HG02943 (cell line): ENCODE data around the gene TAF1B.
"Not testable (repeated sequence)": the region's sequence is repeated elsewhere in the genome, so short reads cannot be mapped to it uniquely, and the experiment has no call there.

ENCODE experiments used
- ATAC-seq: cut with Tn5 transposase; IDR thresholded peaks from one replicate; pipeline ENCODE4 v1.9.1; 2021; ENCODE audit warnings: mild to moderate bottlenecking, low read depth, moderate library complexity; ENCODE audit not compliant: unreplicated experiment

TAF1B gene

DNA sequence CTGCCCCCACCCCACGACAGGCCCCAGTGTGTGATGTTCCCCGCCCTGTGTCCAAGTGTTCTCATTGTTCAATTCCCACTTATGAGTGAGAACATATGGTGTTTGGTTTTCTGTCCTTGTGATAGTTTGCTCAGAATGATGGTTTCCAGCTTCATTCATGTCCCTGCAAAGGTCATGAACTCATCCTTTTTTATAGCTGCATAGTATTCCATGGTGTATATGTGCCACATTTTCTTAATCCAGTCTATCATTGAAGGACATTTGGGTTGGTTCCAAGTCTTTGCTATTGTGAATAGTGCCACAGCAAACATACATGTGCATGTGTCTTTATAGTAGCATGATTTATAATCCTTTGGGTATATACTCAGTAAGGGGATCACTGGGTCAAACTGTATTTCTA, 83.7 kb downstream of the TAF1B start:
- ATAC-seq = not testable (repeated sequence)

DNA sequence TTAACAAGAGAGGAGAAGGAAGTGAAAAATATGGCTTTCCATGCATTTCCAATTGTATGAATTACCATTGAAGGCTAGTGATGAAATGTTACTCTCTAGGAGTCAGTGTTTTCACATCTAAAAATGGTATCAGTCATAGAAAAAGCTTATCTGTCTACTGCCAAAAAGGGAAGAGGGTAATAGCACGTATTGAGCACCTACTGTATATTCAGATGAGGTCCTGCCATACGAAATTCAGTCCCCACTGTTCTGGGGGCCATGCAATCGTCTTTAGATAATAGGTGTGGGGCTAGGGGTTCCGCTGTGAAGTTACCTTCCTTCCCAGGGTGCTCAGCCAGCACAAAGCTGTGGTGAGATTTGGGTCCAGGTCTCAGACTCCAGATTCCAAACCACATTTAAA, 94.0 kb downstream of the TAF1B start:
- no peak for ATAC-seq

DNA sequence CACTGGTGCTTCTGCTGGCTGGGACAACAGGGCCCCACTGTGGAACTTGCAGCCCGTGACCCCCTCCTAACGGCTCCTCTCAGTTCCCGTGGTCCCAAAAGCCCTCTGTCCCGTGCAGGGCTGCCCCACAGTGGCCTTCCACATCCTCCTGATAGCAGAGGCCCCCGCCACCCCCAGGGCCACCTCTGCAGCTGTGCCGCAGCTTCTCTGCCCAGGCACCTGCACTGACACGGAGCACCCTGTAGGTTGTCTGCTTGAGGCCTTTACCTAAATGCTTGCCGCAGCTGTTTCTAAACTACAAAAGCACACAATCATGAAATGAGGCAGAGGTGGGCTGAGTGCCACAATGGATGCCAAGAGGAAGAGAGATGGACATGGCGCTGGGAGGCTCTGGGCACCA, 94.7 kb downstream of the TAF1B start:
- ATAC-seq = no peak

DNA sequence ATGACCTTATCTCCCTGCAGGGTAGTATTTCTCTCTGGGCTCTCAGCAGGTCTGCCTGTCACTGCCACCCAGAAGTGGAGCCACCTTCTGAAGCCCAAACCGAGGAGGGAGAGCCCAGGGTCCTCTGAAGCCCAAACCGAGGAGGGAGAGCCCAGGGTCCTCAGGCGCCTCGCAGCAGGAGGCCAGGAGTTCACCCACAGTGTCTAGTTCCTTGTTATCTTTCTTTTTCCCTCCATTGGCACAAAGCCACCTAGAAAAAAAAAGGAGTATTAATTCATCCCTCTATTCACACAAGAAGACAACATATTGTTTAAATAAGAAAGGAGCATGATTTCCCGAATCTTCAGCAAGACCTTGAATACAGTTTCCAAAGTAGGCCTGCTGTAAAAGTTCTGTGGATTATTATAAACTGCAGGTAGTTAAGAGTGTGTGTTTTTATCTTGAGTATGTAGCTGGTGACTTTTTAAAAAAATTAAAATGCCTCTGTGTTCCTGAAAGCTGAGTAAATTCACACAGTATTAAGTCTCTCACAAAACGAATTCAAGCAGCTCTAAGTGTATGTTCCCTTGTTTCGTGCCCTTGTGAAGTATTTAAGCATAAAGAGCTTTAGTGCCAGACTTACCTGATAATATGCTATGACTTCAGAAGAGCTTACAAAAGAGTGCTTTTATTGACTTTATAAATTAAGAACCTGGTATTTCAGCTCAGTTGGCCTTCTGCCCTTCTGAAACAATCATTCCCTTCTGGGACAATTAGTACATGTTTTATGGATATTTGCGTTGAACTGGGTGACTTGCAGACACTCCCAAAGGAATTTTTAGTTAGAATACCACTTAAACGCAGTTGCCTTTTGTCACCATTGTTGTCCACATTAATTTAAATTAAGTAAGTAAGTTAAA, 96.6 kb downstream of the TAF1B start:
- ATAC-seq = no peak

DNA sequence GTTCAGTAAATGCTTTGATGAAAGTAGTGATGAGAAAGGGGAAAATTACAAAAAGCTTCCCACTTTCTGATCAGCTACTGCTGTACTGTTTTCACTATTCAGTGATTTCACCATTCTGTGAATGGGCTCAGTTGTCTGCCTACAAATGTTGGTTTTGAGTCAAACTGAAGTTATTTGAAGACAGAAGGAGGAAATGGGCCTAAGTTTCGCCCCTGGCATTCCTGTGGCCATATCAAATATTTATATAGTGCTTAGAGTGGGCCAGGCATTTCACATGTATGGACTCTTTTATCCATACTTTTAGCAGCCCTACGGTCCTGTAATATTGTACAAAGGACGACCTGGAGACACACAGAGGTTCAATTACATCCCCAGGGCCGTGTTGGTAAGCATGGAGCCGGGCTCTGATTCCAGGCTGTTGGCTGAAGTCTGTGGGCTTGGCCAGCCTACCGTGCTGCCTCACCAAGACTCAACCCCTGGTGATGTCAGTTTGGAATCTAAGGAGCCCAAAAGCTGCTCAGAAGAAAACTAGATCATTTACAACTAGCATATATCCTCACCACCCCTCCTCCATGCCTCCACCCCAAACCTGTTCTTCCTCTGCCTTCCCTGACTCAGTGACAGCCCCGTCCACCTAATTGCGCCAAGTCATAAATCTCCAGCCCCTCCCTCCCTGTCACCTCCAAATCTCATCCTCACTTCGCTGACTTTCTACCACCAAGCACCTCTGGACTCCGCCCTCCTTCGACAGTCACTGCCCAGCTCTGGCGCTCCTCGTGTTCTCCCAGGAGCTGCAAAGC, 98.1 kb downstream of the TAF1B start:
- no peak for ATAC-seq

DNA sequence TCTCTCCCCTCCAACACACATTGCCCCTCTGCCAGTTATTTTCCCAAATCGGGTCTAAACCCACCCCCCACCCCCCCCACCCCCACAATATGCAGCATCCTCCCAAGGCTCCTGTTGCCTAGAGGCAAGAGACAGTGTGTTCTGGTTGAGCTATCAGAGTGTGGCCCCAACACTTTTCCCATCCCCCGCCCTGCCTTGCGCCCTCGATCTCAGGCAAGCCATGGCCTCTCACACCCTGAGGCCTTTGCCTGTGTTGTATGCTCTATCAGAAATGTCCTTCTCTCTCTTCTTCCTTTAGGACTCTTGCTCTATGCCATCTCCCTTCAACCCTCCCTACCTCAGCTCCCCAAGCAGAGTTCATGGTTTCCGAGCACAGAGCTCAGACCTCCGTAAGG, 98.7 kb downstream of the TAF1B start:
- no peak for ATAC-seq

DNA sequence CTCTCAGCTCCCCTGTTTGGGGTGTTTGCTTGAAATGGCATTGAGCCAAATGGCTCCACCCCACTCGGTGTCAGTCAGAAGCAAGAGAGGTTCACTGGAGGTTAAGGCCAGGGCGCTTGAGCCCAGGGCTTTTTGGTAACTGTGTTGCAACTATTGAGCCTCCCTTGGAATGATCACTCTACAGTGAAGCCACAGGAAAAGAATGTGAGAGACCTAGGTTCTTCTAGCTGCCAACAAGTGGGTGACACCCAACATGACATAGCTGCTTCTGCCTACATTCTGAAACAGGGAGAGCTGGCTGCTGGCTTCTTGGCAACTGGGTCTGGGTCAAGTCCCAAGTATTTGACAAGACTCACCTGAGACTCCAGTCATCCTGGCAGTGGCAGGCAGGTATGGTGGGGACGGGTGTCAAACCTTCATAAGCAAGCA, 101.1 kb downstream of the TAF1B start:
- no peak for ATAC-seq

DNA sequence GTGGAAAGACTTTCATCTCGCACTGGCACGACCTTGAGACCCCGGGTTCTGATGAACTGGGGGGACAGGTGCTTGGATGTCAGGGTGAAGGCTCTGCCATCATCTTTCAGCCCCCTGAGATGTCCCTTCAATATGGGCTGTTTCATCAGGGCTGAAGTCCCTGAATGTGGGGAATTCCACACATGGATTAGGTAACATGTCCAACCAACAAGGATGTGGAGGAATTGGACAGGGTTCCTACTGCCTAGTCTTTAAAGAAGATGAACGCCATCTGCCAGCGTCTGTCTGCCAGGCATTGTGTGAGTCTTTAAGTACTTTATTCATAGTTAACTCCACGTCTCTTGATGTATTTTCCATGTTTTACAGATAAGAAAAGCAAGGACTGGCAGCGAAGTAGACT, 102.3 kb downstream of the TAF1B start:
- no peak for ATAC-seq

DNA sequence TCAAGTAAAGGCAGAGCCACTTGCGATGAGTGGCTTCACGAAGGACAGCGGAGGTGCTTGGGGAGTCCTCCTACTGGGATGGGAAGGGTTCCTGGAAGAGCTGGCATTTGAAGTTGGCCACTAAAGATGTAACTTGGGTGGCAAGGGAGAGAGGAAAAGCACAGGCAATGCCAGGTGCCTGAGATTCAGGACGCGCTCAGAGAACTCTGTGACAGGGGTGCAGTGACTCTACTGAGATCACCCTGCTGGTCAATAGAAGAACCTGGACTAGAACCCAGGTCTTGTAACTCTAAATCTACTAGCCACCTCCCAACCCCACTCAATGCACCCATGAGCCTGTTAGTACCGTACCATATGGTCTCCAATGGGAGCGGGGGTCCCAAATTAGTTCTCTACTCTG, 102.8 kb downstream of the TAF1B start:
- ATAC-seq = no peak

DNA sequence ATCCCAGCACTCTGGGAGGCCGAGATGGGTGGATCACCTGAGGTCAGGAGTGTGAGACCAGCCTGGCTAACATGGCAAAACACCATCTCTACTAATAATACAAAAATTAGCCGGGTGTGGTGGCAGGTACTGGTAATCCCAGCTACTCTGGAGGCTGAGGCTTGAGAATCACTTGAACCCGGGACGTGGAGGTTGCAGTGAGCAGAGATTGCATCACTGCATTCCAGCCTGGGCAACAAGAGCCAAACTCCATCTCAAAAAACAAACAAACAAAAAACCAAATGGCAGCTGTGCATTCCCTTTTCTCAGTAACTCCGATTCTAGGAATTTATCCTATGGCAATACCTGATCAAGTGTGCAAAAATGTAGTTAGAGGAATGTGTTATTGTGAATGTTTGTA, 103.5 kb downstream of the TAF1B start:
- no peak for ATAC-seq

DNA sequence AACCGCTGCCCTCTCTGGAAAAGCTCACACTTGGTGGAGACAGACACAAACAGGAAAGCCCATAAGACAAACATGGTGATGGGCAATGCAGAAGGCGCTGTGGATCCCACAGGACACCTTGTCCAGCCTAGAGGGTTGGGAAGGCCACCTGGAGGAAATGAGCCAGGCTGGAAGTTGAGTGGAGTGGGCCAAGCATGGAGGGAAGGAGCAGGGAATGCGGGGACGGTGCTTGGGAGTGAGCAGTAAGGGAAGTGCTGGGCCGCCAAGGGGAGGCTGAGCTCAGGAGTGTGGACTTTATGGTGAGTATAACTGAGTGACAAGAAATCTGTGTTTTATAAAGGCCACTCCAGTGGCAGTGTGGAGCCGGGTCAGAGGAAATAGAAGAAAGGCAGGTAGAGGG, 105.4 kb downstream of the TAF1B start:
- no peak for ATAC-seq

DNA sequence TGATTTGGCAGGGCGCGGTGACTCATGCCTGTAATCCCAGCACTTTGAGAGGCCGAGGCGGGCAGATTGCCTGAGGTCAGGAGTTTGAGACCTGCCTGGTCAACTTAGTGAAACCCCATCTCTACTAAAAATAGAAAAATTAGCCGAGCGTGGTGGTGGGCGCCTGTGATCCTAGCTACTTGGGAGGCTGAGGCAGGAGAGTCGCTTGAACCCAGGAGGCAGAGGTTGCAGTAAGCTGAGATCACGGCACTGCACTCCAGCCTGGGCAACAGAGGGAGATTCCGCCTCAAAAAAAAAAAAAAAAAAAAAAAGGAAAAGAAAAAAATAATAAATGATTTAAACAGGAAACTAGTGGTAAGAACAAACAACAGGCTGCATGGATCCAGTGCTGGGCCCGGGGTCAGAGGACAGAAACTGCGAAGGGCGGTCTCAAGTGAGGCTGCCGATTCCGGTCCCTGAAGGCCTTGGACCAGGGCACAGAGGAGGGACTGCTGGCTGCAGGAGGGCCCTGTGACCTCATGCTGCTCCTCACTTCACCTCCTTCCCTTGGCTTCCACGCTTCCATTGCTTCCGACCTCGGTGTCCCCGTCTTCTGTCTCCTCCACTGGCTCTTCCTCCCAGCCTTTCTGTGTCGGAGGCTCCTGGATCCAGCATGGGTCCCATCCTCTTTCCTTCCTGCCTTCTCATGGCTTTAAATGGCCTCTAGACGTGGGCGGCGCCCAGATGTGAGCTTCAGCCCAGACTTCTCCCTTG, 106.1 kb downstream of the TAF1B start:
- no peak for ATAC-seq

DNA sequence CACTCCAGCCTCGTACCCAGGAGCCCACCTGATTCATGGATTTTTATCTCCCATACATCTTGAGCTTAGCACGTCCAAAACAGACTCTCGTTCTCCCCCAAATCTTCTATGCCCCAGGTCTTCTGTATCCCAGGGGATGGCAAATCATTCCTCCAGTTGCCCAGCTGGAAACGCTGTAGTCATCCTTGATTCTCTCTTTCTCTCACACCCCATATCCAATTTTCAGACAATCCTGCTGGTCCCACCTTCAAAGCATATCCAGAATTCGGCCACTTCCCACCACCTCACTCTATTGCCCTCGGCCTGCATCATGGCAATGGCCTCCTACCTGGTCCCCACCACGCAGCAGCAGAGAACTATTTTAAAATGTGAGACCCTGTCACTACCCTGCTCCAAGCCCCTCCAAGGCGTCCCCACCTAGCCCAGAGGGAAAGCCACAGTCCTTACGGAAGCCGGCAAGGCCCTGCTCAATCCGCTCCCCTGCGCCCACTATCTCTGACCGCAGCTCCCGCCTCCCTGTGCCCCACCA, 106.8 kb downstream of the TAF1B start:
- no peak for ATAC-seq

DNA sequence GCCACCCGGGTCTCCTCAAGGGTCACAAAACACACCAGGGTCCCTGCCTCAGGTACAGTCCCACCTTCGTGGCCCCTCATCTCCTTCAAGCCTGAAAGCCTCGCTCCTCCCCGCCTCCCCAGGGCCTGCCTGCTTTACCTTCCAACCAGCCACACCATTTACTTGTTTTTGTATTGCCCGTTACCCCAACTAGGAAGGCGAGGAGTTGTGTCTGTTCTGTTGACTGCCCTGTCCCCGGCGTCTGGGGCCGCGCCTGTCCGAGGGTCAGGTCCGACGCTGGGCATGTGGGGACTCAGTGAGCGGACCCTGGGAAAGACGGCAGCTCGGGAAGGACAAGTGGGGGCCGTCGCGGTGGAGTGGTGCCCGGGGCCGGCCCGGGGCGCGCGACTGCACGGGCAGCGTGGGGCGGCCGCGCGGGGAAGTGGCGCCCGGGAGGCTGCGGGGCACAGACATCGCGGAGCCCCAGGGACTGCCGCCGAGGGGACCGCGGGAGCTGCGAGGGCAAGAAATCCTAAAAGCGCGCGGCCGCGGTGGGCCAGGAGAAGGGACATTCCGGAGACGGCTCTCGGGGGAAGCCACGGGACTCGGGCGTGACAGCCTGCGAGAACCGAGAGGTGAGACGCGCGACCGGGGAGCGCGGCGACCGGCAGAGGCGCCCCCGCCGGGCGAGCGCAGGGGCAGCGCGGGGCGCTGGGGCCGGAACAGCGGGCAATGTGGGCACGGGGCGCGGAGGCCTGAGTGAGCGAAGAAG, 107.4 kb downstream of the TAF1B start:
- ATAC-seq = peak; percentile 25

DNA sequence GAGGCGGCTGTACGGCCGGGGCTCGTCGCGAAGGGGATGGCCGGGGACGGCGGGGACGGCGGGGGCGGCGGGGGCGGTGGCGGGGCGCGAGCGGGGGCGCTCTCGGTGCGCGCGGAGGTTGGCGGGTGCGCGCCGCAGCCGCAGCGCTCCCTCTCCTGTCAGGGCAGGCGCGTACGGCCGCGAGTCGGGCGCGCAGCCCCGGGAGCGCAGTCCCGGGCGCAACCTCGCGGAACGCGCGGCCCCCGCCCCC, 107.9 kb downstream of the TAF1B start:
- ATAC-seq = no peak

DNA sequence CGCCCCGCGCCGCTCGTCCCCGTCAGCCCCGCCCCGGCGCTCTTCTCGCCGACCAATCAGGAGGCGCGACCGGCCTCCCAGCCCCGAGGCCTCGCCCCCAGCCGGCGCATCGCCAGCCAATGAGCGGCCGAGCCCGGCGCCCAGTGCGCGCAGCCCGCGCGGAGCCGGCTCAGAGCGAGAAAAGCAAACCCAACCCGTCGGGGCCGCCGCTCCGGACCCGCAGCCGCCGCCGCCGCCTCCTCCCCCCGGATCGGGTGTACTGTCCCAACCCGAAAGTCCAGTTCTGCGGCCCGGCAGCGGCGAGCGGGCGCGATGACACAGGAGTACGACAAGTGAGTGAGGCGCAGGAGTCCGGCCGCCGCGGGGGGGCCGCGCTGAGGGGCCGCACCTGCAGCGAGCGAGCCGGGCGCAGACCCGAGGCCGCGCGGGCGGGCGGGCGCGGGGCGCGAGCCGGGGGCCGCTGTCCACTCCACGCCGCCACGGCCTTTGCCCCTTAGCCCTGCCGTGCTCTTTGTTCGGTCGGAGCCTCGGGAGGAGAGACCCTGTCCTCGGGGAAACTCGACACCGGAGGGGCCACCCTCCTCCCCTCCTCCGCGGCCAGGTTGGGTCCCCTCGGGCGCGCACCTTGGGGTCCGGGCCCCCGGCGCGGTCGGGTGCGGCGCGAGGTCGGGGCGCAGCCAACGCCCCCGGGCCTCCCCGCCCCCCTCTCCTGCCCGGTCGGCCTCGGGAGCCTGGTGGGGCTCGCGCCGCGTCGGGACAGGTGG, 108.4 kb downstream of the TAF1B start, which contains the start of gene GRHL1:
GRHL1 (plus strand) TSS at position 172 of the 764 bp plus-strand sequence; CDS start at position 313, 141 bp downstream.
- peak; percentile 90 for ATAC-seq

DNA sequence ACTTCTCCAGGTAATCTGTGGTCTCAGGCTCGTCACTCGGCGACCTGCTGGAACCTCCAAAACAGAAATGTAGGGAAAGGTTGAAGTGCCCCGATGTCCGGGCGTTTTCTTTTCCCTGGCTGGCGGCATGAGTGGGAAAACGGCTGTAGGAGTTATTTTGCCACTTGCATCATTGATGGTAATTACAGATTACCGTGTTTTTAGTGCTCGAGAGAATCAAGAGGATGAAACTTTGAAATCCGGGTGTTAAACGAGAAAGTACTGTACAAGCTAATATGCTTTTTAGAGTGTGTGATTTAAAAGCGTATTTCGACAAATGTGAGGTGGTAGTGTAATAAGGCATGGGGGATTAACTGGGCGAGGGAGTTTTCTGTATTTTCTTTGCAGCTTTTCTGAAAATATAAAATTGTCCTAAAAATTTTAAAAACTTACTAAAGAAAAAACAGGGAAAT, 109.0 kb downstream of the TAF1B start:
- no peak for ATAC-seq

DNA sequence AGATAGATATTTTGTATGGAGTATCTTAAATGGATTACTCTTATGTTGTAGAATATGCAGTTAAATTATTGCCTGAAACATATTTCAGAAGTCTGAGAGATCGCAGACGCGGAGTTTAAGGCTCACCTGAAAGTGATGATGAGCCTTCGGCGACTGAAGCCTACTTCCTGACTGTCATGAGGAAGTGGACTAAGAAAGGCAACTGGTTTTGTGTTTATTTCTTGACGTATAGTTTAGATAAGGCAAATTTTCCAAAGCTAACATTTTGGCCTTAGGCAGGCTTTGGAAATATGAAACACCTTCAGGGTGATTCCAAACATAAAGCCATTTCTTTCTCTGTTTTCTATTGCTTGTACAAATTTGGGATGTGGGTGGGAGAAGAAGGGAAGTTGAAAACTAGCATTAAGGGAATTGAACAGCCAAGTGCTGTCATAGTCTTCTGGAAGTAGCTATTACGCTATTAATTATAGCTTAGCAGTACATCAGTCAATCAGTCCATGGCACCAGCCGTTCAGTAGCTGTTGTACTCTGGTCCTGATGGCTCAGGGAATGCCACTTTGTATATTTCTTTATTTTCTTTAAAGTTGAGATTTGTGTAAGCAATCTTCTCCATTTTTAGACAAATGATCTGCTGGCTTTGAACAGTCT, 109.7 kb downstream of the TAF1B start:
- ATAC-seq = no peak

DNA sequence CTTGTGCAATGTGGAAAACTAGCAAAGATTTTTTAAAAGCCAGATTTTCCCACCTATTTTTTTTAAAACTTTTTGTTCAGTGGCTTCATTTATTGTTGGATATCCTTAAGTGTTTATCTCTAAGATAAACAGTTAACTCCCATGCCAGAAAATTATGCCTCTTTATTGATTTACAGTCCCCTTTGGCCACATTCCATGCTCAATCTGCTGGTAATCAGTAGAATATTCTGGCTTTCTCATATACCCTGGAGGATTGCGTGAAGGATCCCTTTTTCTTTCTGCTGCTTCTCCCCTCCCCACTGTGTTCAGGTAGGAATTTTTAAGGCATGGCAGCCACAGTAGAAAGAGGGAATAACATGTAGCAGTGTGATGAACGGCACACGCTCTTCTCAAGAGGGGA, 110.9 kb downstream of the TAF1B start:
- ATAC-seq = no peak
